ENCODE data around the gene ACVR1C.
A peak's percentile ranks its signal among the peaks of the same experiment; 100 is the strongest.

ACVR1C gene

GRCh38 chr2:157596992-157597681 is 31.5 kb downstream of the ACVR1C start:
- Mint-ChIP-seq H3K4me1 (no peaks in the 10 kb centered on the region), H3K4me3 (peak overlapping the region in 1 of 3 experiments; percentile 19), H3K27ac (no peak overlapping the region), H3K27me3 (ENCODE audit: low read depth) (peaks cover 26% of the 10 kb centered on the region), H3K9me3 (no peaks in the 10 kb centered on the region), H3K36me3 (ENCODE audit: low read depth) (no peaks in the 10 kb centered on the region)
- peak; percentile 46 to 66 (median 49) for TF ChIP-seq CTCF (IDR thresholded peaks at IDR 0.05; ENCODE audit: unreplicated experiment in 3 of 3)

GRCh38 chr2:157593411-157593810 is 35.3 kb downstream of the ACVR1C start:
- peaks cover 24% of the 10 kb centered on the region for H3K27me3 Mint-ChIP-seq (ENCODE audit: low read depth)
- no peaks in the 10 kb centered on the region for H3K36me3 Mint-ChIP-seq (ENCODE audit: low read depth)
- H3K4me3 Mint-ChIP-seq = no peak overlapping the region
- no peak overlapping the region for H3K27ac Mint-ChIP-seq
- no peak for TF ChIP-seq CTCF (IDR thresholded peaks at IDR 0.05; ENCODE audit: unreplicated experiment in 3 of 3)
- H3K4me1 Mint-ChIP-seq = no peaks in the 10 kb centered on the region
- no peaks in the 10 kb centered on the region for H3K9me3 Mint-ChIP-seq

- Mint-ChIP-seq H3K4me1 (no peaks in the 10 kb centered on the region), H3K9me3 (no peaks in the 10 kb centered on the region), H3K36me3 (ENCODE audit: low read depth) (no peaks in the 10 kb centered on the region), H3K4me3 (no peak overlapping the region), H3K27ac (no peak overlapping the region), H3K27me3 (ENCODE audit: low read depth) (peaks cover 24% of the 10 kb centered on the region)
- TF ChIP-seq CTCF (IDR thresholded peaks at IDR 0.05; ENCODE audit: unreplicated experiment in 3 of 3) = peak in 2 of 3 experiments; percentile 29 to 46
Measured at GRCh38 chr2:157592948-157593347, 35.7 kb downstream of the ACVR1C start.

- Mint-ChIP-seq H3K9me3 (no peaks in the 10 kb centered on the region), H3K27me3 (ENCODE audit: low read depth) (peaks cover 19% of the 10 kb centered on the region), H3K4me3 (no peak overlapping the region), H3K36me3 (ENCODE audit: low read depth) (no peaks in the 10 kb centered on the region), H3K4me1 (no peaks in the 10 kb centered on the region), H3K27ac (no peak overlapping the region)
- TF ChIP-seq CTCF (IDR thresholded peaks at IDR 0.05; ENCODE audit: unreplicated experiment in 3 of 3) = no peak
Measured at GRCh38 chr2:157592374-157592773, 36.3 kb downstream of the ACVR1C start.

GRCh38 chr2:157587576-157587975 is 41.1 kb downstream of the ACVR1C start:
- Mint-ChIP-seq H3K27me3 (ENCODE audit: low read depth) (peaks cover 4% of the 10 kb centered on the region), H3K4me1 (no peaks in the 10 kb centered on the region), H3K27ac (no peak overlapping the region), H3K36me3 (ENCODE audit: low read depth) (no peaks in the 10 kb centered on the region), H3K4me3 (no peak overlapping the region), H3K9me3 (no peaks in the 10 kb centered on the region)
- no peak for TF ChIP-seq CTCF (IDR thresholded peaks at IDR 0.05; ENCODE audit: unreplicated experiment in 3 of 3)

GRCh38 chr2:157574165-157574564 is 54.5 kb downstream of the ACVR1C start:
- H3K27me3 Mint-ChIP-seq (ENCODE audit: low read depth) = no peaks in the 10 kb centered on the region
- H3K4me1 Mint-ChIP-seq = no peaks in the 10 kb centered on the region
- no peak for TF ChIP-seq CTCF (IDR thresholded peaks at IDR 0.05; ENCODE audit: unreplicated experiment in 3 of 3)
- peaks cover 2% of the 10 kb centered on the region for H3K9me3 Mint-ChIP-seq
- H3K27ac Mint-ChIP-seq = no peak overlapping the region
- H3K36me3 Mint-ChIP-seq (ENCODE audit: low read depth) = no peaks in the 10 kb centered on the region
- no peak overlapping the region for H3K4me3 Mint-ChIP-seq

Data from nephron (organoid).